CD14-positive monocyte (primary cell): ENCODE data around the gene DYNC1H1. TPM values are rescaled to one million over a fixed set of nuclear protein-coding genes. Genes with fewer than 3 reads are reported as not detected.

Experiments
- DNase-seq, 3 donors: peaks; one replicate each; pipeline ENCODE4 v3.0.0-alpha.2; 2011 to 2022
- H2AFZ ChIP-seq: 2 replicates; pipeline ENCODE4 v1.6.0; 2012; ENCODE audit warnings: mild to moderate bottlenecking, low read depth, low read length, inconsistent platforms; ENCODE audit not compliant: insufficient read depth, poor library complexity, severe bottlenecking
- H3K27ac ChIP-seq, 2 donors: 1 replicate in 1 of 2; 2 replicates in 1 of 2; pipeline ENCODE4 v1.5.1; 2012 to 2013; ENCODE audit warnings: low read length in 2 of 2, control low read depth in 1 of 2, inconsistent platforms in 1 of 2, low read depth in 1 of 2, mild to moderate bottlenecking in 1 of 2
- H3K27me3 ChIP-seq, 2 donors: one replicate each; pipeline versions ENCODE4 v1.6.0 to v1.6.1; 2011 to 2013; ENCODE audit warnings: low read length in 2 of 2; ENCODE audit not compliant: control insufficient read depth in 2 of 2, insufficient read depth in 2 of 2
- H3K36me3 ChIP-seq, 2 donors: replicated peaks in 1 of 2; 1 replicate in 1 of 2; 2 replicates in 1 of 2; pipeline versions ENCODE4 v1.5.1 to v1.6.1; 2012 to 2013; ENCODE audit warnings: low read length in 2 of 2, control low read depth in 1 of 2, inconsistent platforms in 1 of 2, mild to moderate bottlenecking in 1 of 2; ENCODE audit not compliant: insufficient read depth in 2 of 2, control insufficient read depth in 1 of 2
- H3K4me1 ChIP-seq, 2 donors: 1 replicate in 1 of 2; 2 replicates in 1 of 2; pipeline versions ENCODE4 v1.5.1 to v1.6.1; 2012 to 2013; ENCODE audit warnings: low read length in 2 of 2, control low read depth in 1 of 2, inconsistent platforms in 1 of 2, mild to moderate bottlenecking in 1 of 2, moderate library complexity in 1 of 2; ENCODE audit not compliant: insufficient read depth in 2 of 2, control insufficient read depth in 1 of 2
- H3K4me2 ChIP-seq: replicated peaks from 2 replicates; pipeline ENCODE3; 2012; ENCODE audit warnings: low read length, moderate library complexity, mild to moderate bottlenecking; ENCODE audit not compliant: poor library complexity, severe bottlenecking; ENCODE audit errors: extremely low read depth
- H3K4me3 ChIP-seq, 3 experiments: fragments of 200-600 bp in 1 of 3; sonication (generic) in 1 of 3; replicated peaks in 1 of 3; 1 replicate in 2 of 3; 2 replicates in 1 of 3; pipeline ENCODE4 v1.5.1; 2011 to 2013; ENCODE audit warnings: low read length in 3 of 3, mild to moderate bottlenecking in 3 of 3, control low read depth in 2 of 3, low read depth in 2 of 3, inconsistent platforms in 1 of 3, moderate library complexity in 1 of 3
- H3K79me2 ChIP-seq: 2 replicates; pipeline ENCODE4 v1.6.0; 2012; ENCODE audit warnings: mild to moderate bottlenecking, control low read depth, inconsistent platforms, low read length, moderate library complexity; ENCODE audit not compliant: insufficient read depth
- H3K9ac ChIP-seq: 2 replicates; pipeline ENCODE4 v1.6.0; 2017; ENCODE audit warnings: low read length, mild to moderate bottlenecking; ENCODE audit not compliant: insufficient read depth, poor library complexity, severe bottlenecking
- H3K9me3 ChIP-seq, 2 donors: replicated peaks in 1 of 2; 1 replicate in 1 of 2; 2 replicates in 1 of 2; pipeline versions ENCODE4 v1.5.1 to v1.6.1; 2012 to 2013; ENCODE audit warnings: low read length in 2 of 2, control low read depth in 1 of 2; ENCODE audit not compliant: control insufficient read depth in 1 of 2, insufficient read depth in 1 of 2
- H4K20me1 ChIP-seq: 2 replicates; pipeline ENCODE4 v1.6.0; 2012; ENCODE audit warnings: mild to moderate bottlenecking, low read length, control low read depth, moderate library complexity; ENCODE audit not compliant: insufficient read depth
- H3K27ac Mint-ChIP-seq, 7 donors: one replicate each; pipeline ENCODE4 v1.8.0; 2020; ENCODE audit warnings: mild to moderate bottlenecking in 7 of 7, mixed read lengths in 7 of 7, moderate library complexity in 6 of 7, inconsistent platforms in 2 of 7
- H3K27me3 Mint-ChIP-seq, 3 donors: one replicate each; pipeline ENCODE4 v1.8.0; 2021 to 2022; ENCODE audit warnings: low read depth in 3 of 3, mild to moderate bottlenecking in 3 of 3, mixed read lengths in 3 of 3, moderate library complexity in 3 of 3, inconsistent platforms in 1 of 3
- H3K36me3 Mint-ChIP-seq, 2 donors: one replicate each; pipeline ENCODE4 v1.8.0; 2020; ENCODE audit warnings: mixed read lengths in 2 of 2, inconsistent platforms in 1 of 2, mild to moderate bottlenecking in 1 of 2
- H3K4me1 Mint-ChIP-seq: one replicate; pipeline ENCODE4 v1.8.0; 2020; ENCODE audit warnings: mild to moderate bottlenecking, mixed read lengths
- H3K4me3 Mint-ChIP-seq, 2 donors: one replicate each; pipeline ENCODE4 v1.8.0; 2020; ENCODE audit warnings: mild to moderate bottlenecking in 2 of 2, mixed read lengths in 2 of 2, moderate library complexity in 1 of 2
- H3K9me3 Mint-ChIP-seq, 7 donors: one replicate each; pipeline ENCODE4 v1.8.0; 2020 to 2022; ENCODE audit warnings: mixed read lengths in 7 of 7, mild to moderate bottlenecking in 6 of 7, moderate library complexity in 6 of 7, inconsistent platforms in 2 of 7
- CTCF ChIP-seq: fragments of 200-600 bp; IDR thresholded peaks from one replicate; pipeline ENCODE4 v1.8.0; 2022; ENCODE audit warnings: antibody characterized with exemption, mild to moderate bottlenecking
- WGBS: methylation state at CpG from one replicate; pipeline ENCODE4 v1.1.5; 2013; ENCODE audit warnings: missing lambda C conversion rate; ENCODE audit not compliant: insufficient coverage; 5-methylcytosine and 5-hydroxymethylcytosine counted together
- intact Hi-C, 2 donors: fragments of 100-400 bp; cut with micrococcal nuclease; formaldehyde crosslinking; loops; one replicate each; pipeline versions ENCODE4 v1.15.0 to v1.15.1; 2023
- polyA plus RNA-seq, 3 donors: library from polyadenylated mRNA; depleted of rRNA in 1 of 3; unstranded in 2 of 3; stranded (reverse) in 1 of 3; fragments of 300-500 nt in 2 of 3; fragments of >200 nt in 1 of 3; fragmentation: Illumina TruSeq in 2 of 3; gene quantifications; 1 replicate in 2 of 3; 2 replicates in 1 of 3; pipeline ENCODE4 v1.2.3, GENCODE V29; 2012 to 2021

The DYNC1H1 gene
- polyA plus RNA-seq, 3 donors, result 14.7 to 87.3 (median 23.6) TPM

- DNase-seq, result no peak
- Histone ChIP-seq H3K27ac (no peak overlapping the region), H3K4me1 (peaks cover 13 to 21% of the 10 kb centered on the region in 2 donors), H3K79me2 (peaks cover 16% of the 10 kb centered on the region), H2AFZ (no peak overlapping the region), H4K20me1 (no peaks in the 10 kb centered on the region), H3K4me3 (no peak overlapping the region), H3K4me2 (no peak overlapping the region), H3K36me3 (no peaks in the 10 kb centered on the region), H3K9ac (no peak overlapping the region), H3K27me3 (no peaks in the 10 kb centered on the region), H3K9me3 (no peaks in the 10 kb centered on the region)
- TF ChIP-seq CTCF, result no peak
- Mint-ChIP-seq H3K4me1 (peaks cover 16% of the 10 kb centered on the region), H3K27me3 (peaks cover 0 to 3% (median 0%) of the 10 kb centered on the region in 3 donors), H3K27ac (peak overlapping the region in 1 of 7 donors; percentile 68), H3K36me3 (peaks cover 2 to 3% of the 10 kb centered on the region in 2 donors), H3K4me3 (no peak overlapping the region), H3K9me3 (no peaks in the 10 kb centered on the region)
- WGBS, result 96% methylated on average over 6 of the region's 8 CpGs
- intact Hi-C loops, result no loop called here
Measured at GRCh38 chr14:101953151-101953550, 11.2 kb upstream of the DYNC1H1 start.

GRCh38 chr14:101954501-101954900, 9.9 kb upstream of the DYNC1H1 start:
- H2AFZ ChIP-seq, result no peak overlapping the region
- H3K36me3 Mint-ChIP-seq, result peaks cover 0 to 2% of the 10 kb centered on the region in 2 donors
- 100% methylated on average over 1 of the region's 6 CpGs for WGBS

More at GRCh38 chr14:101954501-101954900, 9.9 kb upstream of the DYNC1H1 start:
- Histone ChIP-seq H3K27me3 (no peaks in the 10 kb centered on the region), H3K27ac (no peak overlapping the region), H3K9me3 (no peaks in the 10 kb centered on the region), H3K4me2 (no peak overlapping the region), H3K4me1 (peaks cover under 1 to 8% of the 10 kb centered on the region in 2 donors), H3K9ac (no peak overlapping the region), H4K20me1 (no peaks in the 10 kb centered on the region), H3K36me3 (no peaks in the 10 kb centered on the region), H3K4me3 (no peak overlapping the region), H3K79me2 (peaks cover 4% of the 10 kb centered on the region)
- intact Hi-C loops, result no loop called here
- H3K27me3 Mint-ChIP-seq, result peaks cover 0 to 3% (median 0%) of the 10 kb centered on the region in 3 donors
- H3K27ac Mint-ChIP-seq, result peak overlapping the region in 1 of 7 donors; percentile 42
- peaks cover 8% of the 10 kb centered on the region for H3K4me1 Mint-ChIP-seq
- no peak for DNase-seq
- TF ChIP-seq CTCF, result no peak
- no peak overlapping the region for H3K4me3 Mint-ChIP-seq
- peaks cover 0 to 2% (median 0%) of the 10 kb centered on the region in 7 donors for H3K9me3 Mint-ChIP-seq
